Measurements from ENCODE around the gene UQCR10.

UQCR10 gene

DNA sequence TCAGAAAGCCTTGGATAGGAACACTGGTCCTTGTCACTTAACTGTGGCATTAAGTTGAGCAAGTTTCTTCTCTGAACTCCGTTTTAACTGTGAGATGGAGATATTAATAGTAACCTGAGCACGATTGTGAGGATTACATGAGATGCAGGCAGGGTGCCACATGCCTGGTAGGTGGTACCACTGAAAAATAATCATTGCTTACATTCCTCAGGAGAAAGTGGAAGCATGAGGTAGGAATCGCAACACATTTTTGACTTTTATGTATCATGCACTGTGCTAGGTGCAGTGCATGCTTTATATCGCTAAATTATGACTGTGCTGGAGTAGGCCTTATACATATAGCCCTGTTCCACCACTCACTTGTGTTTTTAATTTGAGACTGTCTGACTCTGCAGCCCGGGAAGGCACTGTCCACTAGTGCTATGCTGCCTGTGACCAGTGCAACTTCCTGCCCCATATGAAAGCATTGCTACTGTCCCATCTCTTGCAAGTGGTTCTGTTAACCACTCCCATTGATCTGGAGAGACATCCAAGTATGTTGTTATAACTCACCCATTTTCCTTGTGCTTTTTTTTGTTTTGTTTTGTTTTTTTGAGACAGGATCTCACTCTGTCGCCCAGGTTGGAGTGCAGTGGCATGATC lies 1.0 kb downstream of the UQCR10 start:
- DNase-seq (ENCODE audit: insufficient read length): no peak
- TF ChIP-seq TAF1 (IDR thresholded peaks at IDR 0.05; ENCODE audit: borderline replicate concordance, low read depth, low read length): no peak
- TF ChIP-seq POLR2AphosphoS5 (IDR thresholded peaks at IDR 0.05; ENCODE audit: low read depth, low read length): no peak
- no peak for TF ChIP-seq POLR2A (IDR thresholded peaks at IDR 0.05; ENCODE audit: low read depth, low read length)
- FAIRE-seq: no peak

DNA sequence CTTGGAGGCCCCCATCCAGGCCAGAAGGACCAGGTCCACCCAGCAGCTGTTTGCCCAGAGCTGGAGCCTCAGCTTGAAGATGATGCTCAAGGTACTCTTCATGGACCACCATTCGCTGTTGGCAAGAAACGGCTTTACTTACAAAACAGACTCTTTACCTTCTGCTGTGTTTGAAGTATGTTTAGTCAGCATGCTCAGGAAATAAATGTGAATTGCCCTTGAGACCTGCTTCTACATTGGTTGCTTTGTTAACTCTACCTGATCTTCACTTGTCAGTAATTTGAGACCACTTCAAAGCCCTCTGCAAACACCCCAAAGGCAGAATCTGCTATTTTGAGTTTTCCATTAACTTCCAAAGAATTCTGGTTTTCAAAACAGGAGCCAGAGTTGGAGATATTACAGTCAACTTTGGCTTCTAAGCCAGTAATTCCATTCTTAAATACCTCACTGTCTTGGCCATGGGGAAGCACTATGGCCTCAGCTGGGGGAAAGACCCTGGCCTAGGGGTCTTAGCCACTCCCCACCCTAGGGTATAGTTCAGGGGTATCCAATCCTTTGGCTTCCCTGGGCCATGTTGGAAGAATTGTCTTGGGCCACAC lies 2.7 kb downstream of the UQCR10 start:
- FAIRE-seq: no peak
- no peak for TF ChIP-seq POLR2A (IDR thresholded peaks at IDR 0.05; ENCODE audit: low read depth, low read length)
- TF ChIP-seq POLR2AphosphoS5 (IDR thresholded peaks at IDR 0.05; ENCODE audit: low read depth, low read length): no peak
- no peak for TF ChIP-seq TAF1 (IDR thresholded peaks at IDR 0.05; ENCODE audit: borderline replicate concordance, low read depth, low read length)
- DNase-seq (ENCODE audit: insufficient read length): no peak

DNA sequence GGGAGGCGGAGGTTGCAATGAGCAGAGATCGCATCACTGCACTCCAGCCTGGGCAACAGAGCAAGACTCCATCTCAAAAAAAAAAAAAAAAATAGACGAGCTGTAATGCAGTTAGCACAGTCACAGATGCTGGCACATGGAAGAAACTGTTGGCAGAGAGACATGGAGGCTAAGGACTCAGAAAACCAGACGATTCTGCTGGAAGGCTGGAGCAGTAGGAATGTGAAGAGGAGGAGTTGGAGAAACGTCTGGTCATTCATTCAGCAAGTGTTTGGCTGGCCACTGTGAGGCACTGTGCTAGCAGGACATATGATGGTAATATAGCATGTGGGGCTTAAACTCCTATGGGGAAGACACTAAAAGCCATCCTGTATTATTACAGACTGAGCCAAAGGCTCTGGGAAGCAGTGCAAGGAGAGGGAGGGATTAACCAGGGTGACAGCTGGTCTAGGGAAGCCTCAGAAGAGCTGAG lies 5.0 kb downstream of the UQCR10 start:
- FAIRE-seq (no peak), DNase-seq (ENCODE audit: insufficient read length) (no peak)
- TF ChIP-seq TAF1 (IDR thresholded peaks at IDR 0.05; ENCODE audit: borderline replicate concordance, low read depth, low read length): no peak
- no peak for TF ChIP-seq POLR2A (IDR thresholded peaks at IDR 0.05; ENCODE audit: low read depth, low read length)
- no peak for TF ChIP-seq POLR2AphosphoS5 (IDR thresholded peaks at IDR 0.05; ENCODE audit: low read depth, low read length)

DNA sequence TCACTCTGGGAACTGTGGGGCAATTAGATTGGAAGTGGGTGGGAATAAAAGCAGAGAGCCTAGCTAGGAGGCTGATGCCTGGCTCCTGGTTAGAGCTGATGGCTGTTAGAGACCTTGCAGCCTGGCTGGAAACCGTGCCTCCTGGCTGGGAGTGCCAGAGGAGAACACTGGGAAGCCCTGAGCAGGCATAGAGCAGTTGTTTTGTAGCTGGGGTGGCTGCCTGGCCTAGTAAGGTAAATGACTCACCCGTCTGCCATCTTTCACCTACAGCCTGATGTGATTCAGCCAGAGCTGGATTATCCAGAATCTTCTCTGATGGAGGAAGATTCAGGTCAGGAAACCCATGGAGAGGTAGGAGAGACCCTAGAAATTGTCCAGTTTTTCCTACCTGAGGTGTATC lies 6.1 kb downstream of the UQCR10 start:
- FAIRE-seq: no peak
- TF ChIP-seq TAF1 (IDR thresholded peaks at IDR 0.05; ENCODE audit: borderline replicate concordance, low read depth, low read length) (no peak), POLR2AphosphoS5 (IDR thresholded peaks at IDR 0.05; ENCODE audit: low read depth, low read length) (no peak), POLR2A (IDR thresholded peaks at IDR 0.05; ENCODE audit: low read depth, low read length) (no peak)
- DNase-seq (ENCODE audit: insufficient read length): no peak

GRCh38 chr22:29780220-29780619 lies 13.1 kb downstream of the UQCR10 start:
- no peak for FAIRE-seq
- no peak for DNase-seq (ENCODE audit: insufficient read length)
- no peak for TF ChIP-seq POLR2A (IDR thresholded peaks at IDR 0.05; ENCODE audit: low read depth, low read length)
- no peak for TF ChIP-seq POLR2AphosphoS5 (IDR thresholded peaks at IDR 0.05; ENCODE audit: low read depth, low read length)
- TF ChIP-seq TAF1 (IDR thresholded peaks at IDR 0.05; ENCODE audit: borderline replicate concordance, low read depth, low read length): no peak

GRCh38 chr22:29780748-29781676 lies 13.8 kb downstream of the UQCR10 start:
- DNase-seq (ENCODE audit: insufficient read length): no peak
- no peak for FAIRE-seq
- TF ChIP-seq POLR2AphosphoS5 (IDR thresholded peaks at IDR 0.05; ENCODE audit: low read depth, low read length) (no peak), TAF1 (IDR thresholded peaks at IDR 0.05; ENCODE audit: borderline replicate concordance, low read depth, low read length) (no peak), POLR2A (IDR thresholded peaks at IDR 0.05; ENCODE audit: low read depth, low read length) (no peak)

DNA sequence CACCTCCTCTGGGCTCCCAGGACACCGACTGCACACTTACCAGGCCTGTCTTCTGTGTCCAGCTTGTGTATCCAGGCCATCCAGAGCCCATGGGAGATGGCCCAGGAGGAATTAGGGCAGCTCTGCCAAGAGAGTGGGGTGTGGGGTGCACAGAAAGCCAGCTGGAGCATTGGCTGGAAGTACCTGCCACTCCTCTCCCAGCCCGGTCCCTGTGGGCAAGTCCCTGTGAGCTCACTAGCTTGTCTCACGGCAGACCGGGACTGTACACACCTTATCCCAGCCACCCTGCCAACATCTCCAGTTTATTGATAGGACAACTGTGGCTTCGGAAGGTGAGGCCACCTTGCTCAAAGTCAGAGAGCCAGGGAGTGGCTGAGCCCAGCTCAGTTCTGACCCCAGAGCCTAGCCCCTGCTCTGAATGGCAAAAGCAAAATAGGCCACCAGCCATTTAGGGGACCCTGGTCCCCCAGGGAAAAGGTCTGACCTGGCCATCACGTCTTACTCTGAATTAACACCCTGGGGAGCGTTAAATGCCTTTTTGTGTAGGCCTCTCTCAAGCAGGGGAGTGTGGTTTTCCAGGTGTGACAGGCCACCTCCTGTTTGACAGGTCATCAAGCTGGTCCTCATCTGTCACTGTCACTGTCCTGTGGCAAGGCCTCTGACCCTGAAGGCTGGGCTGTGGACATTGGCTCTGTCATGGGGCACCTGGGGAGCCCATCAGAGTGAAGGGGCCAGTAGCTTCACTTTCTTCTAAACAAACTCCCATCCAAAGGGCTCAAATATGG lies 15.1 kb downstream of the UQCR10 start:
- TF ChIP-seq TAF1 (IDR thresholded peaks at IDR 0.05; ENCODE audit: borderline replicate concordance, low read depth, low read length): no peak
- TF ChIP-seq POLR2AphosphoS5 (IDR thresholded peaks at IDR 0.05; ENCODE audit: low read depth, low read length): no peak
- TF ChIP-seq POLR2A (IDR thresholded peaks at IDR 0.05; ENCODE audit: low read depth, low read length): no peak
- DNase-seq (ENCODE audit: insufficient read length) (no peak), FAIRE-seq (no peak)

- DNase-seq (ENCODE audit: insufficient read length): no peak
- FAIRE-seq: no peak
- TF ChIP-seq POLR2AphosphoS5 (IDR thresholded peaks at IDR 0.05; ENCODE audit: low read depth, low read length) (no peak), TAF1 (IDR thresholded peaks at IDR 0.05; ENCODE audit: borderline replicate concordance, low read depth, low read length) (no peak), POLR2A (IDR thresholded peaks at IDR 0.05; ENCODE audit: low read depth, low read length) (no peak)
Observed at GRCh38 chr22:29784451-29785361, 17.5 kb downstream of the UQCR10 start.

DNA sequence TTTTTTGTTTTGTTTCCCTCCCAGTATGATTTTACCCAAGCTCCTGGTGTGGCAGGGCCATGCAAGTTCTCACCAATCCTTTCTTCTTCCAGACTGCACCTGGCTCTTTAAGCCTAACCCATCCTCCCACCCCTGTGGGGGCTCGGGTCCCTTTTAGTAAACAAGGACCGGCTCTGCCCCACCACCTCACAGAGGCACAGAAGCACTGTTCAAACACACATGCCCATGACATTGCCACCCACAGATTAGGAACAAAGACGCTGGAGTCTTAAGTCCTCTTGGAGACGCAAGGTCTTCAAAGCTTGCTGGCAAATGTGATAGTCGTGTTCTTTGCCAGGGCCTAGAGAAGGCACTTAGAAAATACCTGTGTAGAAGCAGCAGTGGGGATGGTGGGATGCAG lies 18.9 kb downstream of the UQCR10 start:
- DNase-seq (ENCODE audit: insufficient read length) (no peak), FAIRE-seq (no peak)
- TF ChIP-seq TAF1 (IDR thresholded peaks at IDR 0.05; ENCODE audit: borderline replicate concordance, low read depth, low read length) (no peak), POLR2AphosphoS5 (IDR thresholded peaks at IDR 0.05; ENCODE audit: low read depth, low read length) (no peak), POLR2A (IDR thresholded peaks at IDR 0.05; ENCODE audit: low read depth, low read length) (no peak)

DNA sequence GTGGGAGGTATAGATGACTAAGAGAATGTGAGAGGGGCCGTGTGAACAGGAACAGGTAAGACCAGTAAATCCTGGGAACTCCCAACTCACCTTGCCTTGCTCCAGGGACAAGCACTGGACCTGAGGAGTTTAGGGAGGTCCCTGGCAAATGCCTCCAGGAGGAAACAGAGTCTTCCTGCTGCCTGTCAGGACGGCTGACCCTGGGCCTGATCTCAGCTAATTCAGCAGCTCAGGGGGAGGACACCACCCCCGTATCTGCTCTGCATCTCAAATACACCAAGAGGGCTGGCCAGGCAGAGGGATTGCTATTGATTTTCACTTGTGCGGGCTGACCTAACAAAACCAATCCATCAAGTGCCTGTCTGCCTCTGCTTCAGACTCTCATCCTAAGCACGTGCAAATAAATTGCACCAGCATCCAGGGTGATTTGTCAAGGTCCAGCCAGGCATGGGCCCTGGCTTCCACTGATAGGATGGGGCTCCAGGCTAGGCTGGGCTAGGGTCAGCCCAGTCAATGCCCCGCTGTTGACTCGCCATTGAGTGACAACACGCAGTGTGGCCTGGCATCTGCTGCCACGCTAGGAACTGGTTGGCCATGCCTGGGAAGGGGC lies 20.3 kb downstream of the UQCR10 start:
- TF ChIP-seq POLR2A (IDR thresholded peaks at IDR 0.05; ENCODE audit: low read depth, low read length) (no peak), POLR2AphosphoS5 (IDR thresholded peaks at IDR 0.05; ENCODE audit: low read depth, low read length) (no peak), TAF1 (IDR thresholded peaks at IDR 0.05; ENCODE audit: borderline replicate concordance, low read depth, low read length) (no peak)
- no peak for FAIRE-seq
- no peak for DNase-seq (ENCODE audit: insufficient read length)
